ENCODE measurements around the gene PLEKHJ1.

GRCh38 chr19:2215281-2215751 is 20.8 kb downstream of the PLEKHJ1 start:
- no peak for TF ChIP-seq POLR2A (IDR thresholded peaks at IDR 0.05; ENCODE audit: control extremely low read depth in 1 of 2, low read depth in 2 of 2, low read length in 2 of 2)
- no peak for TF ChIP-seq CREB1 (IDR thresholded peaks at IDR 0.05)
- TF ChIP-seq CTCF (IDR thresholded peaks at IDR 0.05; ENCODE audit: control extremely low read depth in 1 of 3, insufficient read depth in 1 of 3, low read depth in 1 of 3, low read length in 3 of 3) = no peak
- no peak for TF ChIP-seq HDAC6 (IDR thresholded peaks at IDR 0.05; ENCODE audit: low read depth, low read length)
- no peak for TF ChIP-seq FOSL1 (IDR thresholded peaks at IDR 0.05; ENCODE audit: insufficient read depth, low read depth, low read length)
